CD1c-positive myeloid dendritic cell (primary cell): ENCODE measurements around the gene IGSF23.
"Not testable (repeated sequence)": the region's sequence is repeated elsewhere in the genome, so short reads cannot be mapped to it uniquely, and the experiment has no call there.

Source experiments
- DNase-seq: peaks from one replicate; pipeline ENCODE4 v3.0.0-alpha.2; 2016; ENCODE audit errors: extremely low spot score

Gene IGSF23

DNA sequence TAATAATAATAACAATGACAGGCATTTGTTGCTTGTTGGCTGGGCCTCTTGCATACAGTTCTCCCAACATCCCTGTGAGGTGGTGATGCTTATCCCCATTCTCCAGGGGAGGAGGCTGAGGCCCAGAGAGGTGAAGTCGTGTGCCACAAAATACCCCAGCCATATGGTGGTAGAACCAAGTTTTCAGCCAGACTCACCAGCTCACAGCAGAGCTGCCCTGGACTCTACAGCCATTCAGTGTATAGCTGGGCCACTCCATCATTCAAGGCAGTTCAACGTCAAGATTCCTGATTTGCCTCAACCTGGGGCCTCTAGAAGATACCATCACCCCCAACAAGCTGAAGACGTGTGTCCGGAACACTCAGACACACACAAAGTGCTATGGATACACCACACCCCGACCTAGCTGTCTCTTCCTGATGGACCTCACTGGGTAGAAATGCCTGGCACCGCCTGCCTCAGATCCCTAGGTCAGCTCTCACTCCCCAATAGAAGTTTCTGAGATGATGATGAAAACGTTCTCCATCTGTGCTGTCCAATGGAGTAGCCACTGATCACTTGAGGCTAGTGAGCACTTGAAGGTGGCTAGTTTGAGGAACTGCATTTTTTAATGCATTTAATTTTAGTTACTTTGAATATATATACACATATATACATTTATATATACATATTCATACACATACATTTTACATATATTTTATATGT lies 53.6 kb downstream of the IGSF23 start:
- DNase-seq = no peak

DNA sequence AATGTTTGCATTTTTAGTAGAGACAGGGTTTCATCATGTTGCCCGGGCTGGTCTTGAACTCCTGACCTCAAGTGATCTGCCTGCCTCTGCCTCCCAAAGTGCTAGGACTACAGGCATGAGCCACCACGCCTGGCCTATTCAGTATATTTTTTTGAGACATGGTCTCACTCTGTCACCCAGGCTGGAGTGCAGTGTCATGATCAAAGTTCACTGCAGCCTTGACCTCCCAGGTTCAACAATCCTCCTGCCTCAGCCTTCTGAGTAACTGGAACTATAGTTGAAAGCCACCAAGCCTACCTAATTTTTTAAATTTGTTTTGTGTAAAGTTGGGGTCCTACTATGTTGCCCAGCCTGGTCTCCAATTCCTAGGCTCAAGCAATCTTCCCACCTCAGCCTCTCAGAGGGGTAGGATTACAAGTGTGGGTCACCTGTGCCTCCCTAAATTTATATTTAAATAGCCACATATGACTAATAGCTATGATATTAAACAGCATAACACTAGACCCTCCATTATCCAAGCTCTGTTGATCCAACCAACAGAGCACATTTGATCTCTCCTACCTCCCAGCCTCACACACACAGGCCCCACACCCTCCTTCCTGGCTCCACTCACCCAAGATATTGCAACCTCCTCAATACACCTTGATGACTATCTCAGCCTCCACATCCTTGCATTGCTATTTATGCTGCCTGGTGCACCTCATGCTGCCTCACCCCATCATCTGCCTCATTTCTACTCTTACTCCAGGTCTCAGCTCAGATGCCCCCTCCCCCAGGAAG lies 55.8 kb downstream of the IGSF23 start:
- DNase-seq = no peak

DNA sequence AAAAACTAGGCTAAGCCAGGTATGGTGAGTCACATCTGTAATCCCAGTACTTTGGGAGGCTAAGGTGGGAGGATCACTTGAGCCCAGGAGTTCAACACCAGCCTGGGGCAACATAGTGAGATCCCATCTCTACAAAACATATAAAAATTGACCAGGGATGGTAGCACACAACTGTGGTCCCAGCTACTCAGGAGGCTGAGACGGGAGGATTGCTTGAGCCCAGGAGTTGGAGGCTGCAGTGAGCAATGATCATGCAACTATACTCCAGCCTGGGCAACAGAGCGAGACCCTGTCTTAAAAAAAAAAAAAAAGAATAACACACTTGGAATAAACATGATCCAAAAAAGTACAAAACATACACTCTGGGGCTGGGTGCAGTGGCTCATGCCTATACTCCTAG lies 56.7 kb downstream of the IGSF23 start:
- DNase-seq = not testable (repeated sequence)

DNA sequence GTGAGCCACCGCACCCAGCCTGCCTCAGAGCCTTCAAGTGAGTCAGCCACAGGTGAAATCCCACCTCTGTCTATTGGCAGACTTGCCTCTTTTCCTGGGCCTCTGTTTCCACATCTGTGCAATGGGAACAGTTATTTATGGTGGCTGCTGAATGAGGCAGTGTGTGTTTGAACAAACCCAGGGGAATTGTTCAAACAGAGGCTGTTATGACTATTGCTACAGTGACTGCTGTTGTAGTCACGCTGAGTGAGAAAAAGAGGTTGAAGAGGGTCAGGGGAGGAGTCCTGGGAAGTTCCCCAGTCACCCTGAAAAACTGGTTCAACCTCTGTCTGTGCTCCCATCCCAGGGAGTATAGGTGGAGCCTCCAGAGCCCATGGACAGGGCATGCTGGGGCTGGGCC lies 58.0 kb downstream of the IGSF23 start, which contains the start of gene CEACAM19:
Gene CEACAM19 (plus strand): TSS at position 83 of the 400 bp plus-strand sequence. CDS start 450 bp downstream, outside the sequence.
- no peak for DNase-seq

DNA sequence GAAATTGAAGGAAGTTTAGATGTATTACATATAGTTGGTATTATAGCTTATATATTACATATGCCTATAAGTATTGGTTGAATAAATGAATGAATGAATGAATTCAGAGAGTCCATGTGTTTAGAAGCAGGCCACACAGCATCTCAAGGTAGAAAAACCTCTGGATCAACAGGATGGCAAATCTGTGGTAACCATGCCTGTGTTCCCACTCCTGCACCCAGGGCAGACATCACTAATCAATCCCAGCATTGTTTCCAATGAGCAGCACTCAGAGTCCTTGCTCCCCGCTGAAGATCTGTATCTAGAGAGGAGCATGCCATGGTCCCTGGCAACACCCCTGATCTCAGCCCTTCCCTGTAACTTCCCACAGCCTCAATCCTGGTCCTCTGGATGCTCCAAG lies 58.9 kb downstream of the IGSF23 start:
- DNase-seq = no peak

DNA sequence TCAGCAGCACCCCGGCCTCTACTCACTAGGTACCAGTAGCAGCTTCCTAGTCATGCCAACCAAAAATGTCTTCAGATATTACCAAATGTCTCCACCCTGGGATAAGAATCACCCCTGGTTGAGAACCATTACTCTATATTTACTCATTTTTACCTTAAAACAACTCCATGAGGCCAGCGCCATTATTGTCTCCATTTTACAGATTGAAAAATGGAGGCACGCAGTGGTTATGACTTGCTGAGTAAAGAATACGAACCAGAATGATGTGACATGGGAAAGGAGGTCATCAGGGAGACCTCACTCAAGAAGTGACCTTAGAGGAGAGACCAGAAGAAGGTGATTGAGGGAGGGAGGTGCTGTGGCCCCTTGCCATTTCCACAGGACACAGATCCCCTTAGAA lies 60.1 kb downstream of the IGSF23 start:
- DNase-seq = no peak

DNA sequence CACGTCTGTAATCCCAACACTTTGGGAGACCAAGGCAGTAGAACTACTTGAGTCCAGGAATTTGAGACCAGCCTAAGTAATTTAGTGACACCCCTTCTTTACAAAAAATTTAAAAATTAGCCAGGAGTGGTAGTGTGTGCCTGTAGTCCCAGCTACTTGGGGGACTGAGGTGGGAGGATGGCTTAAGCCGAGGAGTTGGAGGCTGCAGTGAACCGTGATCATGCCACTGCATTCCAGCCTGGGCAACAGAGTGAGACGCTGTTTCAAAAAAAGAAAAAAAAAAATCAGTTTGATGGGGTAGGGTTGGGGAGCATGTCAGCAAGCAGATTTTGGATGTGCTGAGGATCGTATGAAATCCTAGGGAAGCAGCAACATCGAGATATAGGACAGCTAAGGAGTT lies 62.2 kb downstream of the IGSF23 start:
- no peak for DNase-seq

DNA sequence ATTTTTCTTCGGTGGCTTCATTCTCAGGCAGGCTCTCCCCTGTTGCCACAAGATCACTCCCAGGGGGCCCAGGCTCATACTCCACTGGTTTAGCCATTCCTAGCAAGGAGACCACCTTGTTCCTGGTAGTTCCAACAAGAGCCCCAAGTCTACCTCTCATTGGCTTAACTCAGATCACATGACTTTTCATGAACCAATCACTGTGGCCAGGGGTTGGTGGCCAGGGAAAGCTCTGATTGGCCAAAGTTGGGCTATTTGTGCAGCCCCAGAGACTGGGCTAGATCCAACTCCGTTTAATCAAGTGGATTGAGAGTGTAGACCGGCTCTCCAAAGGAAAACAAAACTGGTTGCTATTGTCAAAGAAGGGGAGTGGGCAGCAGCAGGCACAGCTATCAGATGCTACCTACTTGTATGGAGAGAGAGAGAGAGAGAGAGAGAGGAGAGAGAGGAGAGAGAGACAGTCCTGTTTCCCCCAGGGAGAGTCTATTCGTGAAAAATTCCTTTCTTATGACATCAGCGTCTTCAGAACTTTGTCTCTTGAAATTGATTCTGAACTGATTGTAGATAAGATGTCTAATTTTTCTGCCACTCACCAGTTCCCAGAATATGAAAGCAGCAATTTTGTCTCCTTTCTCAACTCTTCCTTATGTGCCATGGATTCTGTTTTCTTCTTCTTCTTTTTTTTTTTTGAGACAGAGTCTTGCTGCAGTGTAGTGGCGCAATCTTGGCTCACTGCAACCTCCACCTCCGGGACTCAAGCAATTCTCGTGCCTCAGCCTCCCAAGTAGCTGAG lies 63.9 kb downstream of the IGSF23 start:
- DNase-seq = no peak

DNA sequence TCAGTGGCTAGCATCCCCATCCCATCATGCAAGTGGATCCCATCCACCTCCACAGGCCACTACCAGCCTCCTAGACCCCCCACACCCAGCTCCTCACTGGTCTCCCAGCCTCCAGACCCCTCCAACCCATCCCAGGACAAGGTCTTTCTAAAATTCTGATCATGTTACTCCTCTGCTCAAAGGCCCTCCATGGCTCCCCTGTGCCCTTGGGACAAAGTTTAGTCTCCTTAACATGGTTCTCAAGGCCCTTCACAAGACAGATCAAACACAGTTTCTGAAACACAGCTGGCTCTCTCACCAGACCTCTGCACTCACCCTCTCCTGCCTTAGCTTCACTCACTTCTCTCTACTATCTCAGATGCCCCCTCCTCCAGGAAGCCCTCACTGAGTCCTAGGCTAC lies 67.2 kb downstream of the IGSF23 start:
- DNase-seq = no peak

DNA sequence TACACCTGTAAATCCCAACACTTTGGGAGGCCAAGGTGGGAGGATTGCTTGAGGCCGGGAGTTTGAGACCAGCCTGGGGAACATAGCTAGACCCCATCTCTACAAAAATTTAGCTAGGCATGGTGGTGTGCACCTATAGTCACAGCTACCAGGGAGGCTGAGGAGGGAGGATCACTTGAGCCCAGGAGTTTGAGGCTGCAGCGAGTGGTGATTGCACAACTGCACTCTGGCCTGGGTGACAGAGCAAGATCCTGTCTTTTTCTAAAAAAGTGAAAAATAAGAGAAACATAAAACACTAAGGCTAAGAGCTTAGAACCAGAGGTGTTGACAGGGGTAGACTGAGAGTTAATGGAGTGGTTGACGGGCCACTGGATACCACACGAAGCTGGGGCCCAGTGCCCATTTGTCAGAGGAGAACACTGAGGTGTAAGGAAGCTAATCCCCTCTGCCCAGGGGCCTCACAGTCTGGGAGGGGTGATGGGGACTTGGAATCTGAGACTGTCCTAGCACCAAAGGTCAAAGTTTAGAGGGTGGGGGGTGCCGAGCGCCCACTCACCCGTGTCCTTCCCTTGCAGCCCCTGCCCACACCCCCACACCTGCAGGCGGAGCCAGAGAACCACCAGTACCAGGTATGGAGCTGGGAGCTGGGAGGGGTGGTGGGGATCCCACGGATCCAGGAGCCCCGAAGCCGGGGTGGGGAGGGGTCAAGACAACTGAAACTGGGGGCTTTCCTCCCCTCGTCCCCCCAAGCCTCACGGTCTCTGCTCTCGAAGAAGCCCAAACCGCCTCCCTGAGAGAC lies 68.8 kb downstream of the IGSF23 start:
- DNase-seq = no peak

DNA sequence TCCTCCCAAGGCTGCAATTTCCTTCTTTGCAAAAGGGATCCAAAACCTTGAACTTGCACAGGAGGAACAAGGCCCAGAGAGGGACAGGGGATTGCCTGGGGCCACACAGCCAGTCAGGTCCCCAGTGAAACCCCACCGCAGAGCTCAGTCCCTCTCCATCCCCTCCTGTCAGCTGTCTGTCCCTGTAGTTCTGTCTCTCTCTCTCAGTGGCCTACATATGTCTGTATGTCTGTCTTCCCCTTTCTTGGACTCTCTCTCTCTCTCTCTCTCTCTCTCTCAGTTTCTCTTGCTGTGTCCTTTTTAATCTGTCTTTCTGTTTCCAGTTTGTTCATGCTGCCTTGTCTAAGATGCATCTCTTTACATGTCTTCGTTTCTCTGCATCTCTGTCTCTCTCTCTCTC lies 69.4 kb downstream of the IGSF23 start:
- DNase-seq = no peak

DNA sequence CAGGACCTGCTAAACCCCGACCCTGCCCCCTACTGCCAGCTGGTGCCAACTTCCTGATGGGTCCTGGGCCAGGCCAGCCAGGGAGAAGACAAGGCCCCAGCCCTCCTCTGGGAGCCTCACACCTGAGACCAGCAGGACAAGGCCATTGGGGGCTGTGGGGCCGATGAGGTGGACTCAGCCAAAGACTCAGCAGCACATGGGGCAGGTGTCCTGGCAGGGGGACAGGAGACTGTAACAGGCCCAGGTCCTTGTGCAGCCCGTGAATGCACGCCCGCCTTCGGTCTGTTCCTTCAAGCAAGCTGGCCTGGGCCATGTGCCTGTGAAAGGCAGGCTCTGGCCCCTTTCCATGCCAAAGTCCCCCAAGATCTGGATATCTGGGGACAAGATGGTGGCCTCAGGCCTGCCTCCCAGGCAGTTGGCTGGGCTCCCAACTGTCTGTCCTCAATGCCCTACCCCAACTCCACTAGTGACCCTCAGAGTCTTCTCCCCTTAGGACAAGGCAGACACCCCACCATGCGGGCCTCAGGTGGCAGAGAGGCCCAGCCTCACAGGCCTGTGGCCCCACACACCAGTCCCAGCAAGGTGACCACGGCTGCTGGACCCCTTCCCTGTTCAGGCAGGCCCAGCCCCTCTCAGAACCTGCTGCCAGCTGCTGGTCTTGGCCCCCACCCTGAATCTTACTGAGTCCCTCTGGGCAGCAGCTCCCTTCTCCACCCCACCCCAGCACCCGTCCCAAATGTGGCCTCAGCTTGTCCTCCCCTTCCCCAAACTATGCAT lies 70.3 kb downstream of the IGSF23 start:
- DNase-seq = no peak

DNA sequence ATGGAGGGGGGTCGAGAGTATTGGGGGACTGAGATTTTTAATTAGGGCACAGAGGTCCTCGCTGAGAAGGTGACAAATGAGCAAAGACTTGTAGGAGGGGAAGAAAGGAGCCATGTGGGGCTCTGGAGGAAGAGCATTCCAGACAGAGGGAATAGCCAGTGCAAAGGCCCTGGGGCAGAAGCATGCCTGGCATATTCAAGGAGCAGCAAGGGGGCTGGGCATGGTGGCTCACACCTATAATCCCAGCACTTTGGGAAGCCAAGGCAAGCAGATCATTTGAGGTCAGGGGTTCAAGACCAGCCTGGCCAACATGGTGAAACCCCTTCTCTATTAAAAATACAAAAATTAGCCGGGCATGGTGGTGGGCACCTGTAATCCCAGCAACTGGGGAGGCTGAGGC lies 71.0 kb downstream of the IGSF23 start:
- DNase-seq = not testable (repeated sequence)

DNA sequence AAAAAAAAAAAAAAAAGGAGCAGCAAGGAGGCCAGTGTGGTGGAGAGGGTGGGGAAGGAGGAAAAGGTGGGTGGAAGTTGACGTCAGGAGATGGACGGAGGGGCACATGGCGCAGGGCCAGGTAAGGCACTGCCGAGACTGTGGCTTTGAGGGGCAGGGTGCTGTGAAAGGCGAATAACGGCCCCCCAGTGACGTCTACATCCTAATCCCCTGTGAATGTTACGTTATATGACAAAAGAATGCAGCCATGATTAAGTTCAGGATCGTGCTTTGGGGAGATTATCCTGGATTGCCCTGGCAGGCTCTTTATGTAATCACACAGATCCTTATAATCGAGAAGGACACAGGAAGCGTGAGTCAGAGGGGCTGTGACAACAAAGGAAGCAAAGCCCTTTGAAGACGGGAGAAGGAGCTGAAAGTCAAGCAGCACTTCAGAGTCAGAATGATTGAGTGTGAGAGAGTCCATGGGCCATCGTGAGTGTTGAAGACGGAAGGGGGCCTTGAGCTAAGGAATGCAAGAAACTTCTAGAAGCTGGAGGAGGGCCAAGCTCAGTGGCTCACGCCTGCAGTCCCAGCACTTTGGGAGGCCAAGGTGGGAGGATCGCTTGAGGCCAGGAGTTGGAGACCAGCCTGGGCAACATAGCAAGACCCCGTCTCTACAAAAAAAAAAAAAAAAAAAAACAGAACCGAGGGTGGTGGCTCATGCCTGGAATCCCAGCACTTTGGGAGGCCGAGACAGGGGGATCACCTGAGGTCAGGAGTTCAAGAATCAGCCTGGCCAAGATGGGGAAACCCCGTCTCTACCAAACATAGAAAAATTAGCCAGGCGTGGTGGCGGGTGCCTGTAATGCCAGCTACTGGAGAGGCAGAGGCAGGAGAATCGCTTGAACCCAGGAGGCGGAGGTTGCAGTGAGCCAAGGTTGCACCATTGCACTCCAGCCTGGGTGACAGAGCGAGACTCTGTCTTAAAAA lies 71.8 kb downstream of the IGSF23 start:
- DNase-seq = peak; percentile 70

DNA sequence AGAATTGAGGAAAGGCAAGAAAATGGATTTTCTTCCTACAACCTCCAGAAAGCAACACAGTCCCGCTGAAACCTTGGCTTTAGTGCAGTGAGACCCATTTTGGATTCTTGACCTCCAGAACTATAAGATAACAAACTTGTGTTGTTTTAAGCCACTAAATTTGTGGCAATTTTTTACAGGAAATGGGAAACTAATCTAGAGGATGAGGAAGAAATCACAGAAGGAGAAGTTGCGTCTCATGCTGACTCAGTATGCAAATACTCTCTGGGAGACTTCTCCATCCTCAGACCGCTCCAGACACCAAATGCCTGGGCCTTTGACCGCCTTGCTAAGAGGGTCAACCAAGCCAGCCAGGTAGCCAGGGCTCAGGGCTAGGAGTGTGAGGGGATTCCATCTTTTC lies 72.5 kb downstream of the IGSF23 start:
- peak; percentile 88 for DNase-seq
